GM12878 (cell line): ENCODE results near the gene N4BP2. TPM values are rescaled to one million over a fixed set of nuclear protein-coding genes. Genes with fewer than 3 reads are reported as not detected.

ENCODE experiments used
- ATAC-seq: fragments of 200-7000 bp; cut with Tn5 transposase; 3 replicates; pipeline ENCODE4 v1.9.1; 2020; ENCODE audit warnings: mild to moderate bottlenecking, moderate library complexity
- BruUV-seq: library from RNA; stranded (reverse); fragments of 400-500 nt; replicated peaks from 2 replicates; lab custom pipeline; 2021; lab: Mats Ljungman, UMichigan
- CTCF ChIA-PET: fragments of 300-600 bp; sonication (Branson Sonifier 250); formaldehyde crosslinking; extraction: SDS; loops from one replicate; lab custom pipeline; 2021; ENCODE audit warnings: inconsistent platforms; lab: Yijun Ruan, JAX
- POLR2A ChIA-PET: fragments of 350-600 bp; formaldehyde crosslinking; extraction: SDS; loops from one replicate; lab custom pipeline; 2021; ENCODE audit warnings: inconsistent platforms; lab: Charles Lee
- RAD21 ChIA-PET: fragments of 300-600 bp; sonication (Branson Sonifier 250); formaldehyde crosslinking; loops from one replicate; lab custom pipeline; 2023; ENCODE audit warnings: antibody characterized with exemption; ENCODE audit not compliant: unreplicated experiment; lab: Charles Lee
- SMC1A ChIA-PET: fragments of 300-600 bp; sonication (Branson Sonifier 250); formaldehyde crosslinking; loops from one replicate; lab custom pipeline; 2023; ENCODE audit not compliant: unreplicated experiment, uncharacterized antibody; lab: Charles Lee
- DNase-seq: peaks from one replicate; pipeline ENCODE4 v3.0.0-alpha.2; 2011; ENCODE audit warnings: low read depth, low spot score
- FAIRE-seq: peaks from 3 replicates; lab custom pipeline; 2011; peaks lifted over from hg19 to GRCh38; lab: Jason Lieb, UNC
- H2AFZ ChIP-seq: 2 replicates; pipeline ENCODE4 v1.6.0; 2011; ENCODE audit warnings: low read depth, low read length, control low read depth; ENCODE audit not compliant: control insufficient read depth
- H3K27ac ChIP-seq: 2 replicates; pipeline ENCODE4 v1.5.1; 2011; ENCODE audit warnings: control low read depth; ENCODE audit not compliant: control insufficient read depth, insufficient read depth
- H3K27me3 ChIP-seq, 2 experiments: replicated peaks in 1 of 2; 2 replicates each; pipeline versions ENCODE4 v1.6.0 to v1.6.1; 2011; ENCODE audit warnings: low read length in 1 of 2; ENCODE audit not compliant: control insufficient read depth in 2 of 2, insufficient read depth in 2 of 2
- H3K36me3 ChIP-seq, 2 experiments: 2 replicates each; pipeline ENCODE4 v1.5.1; 2011; ENCODE audit warnings: low read length in 1 of 2; ENCODE audit not compliant: control insufficient read depth in 2 of 2, insufficient read depth in 2 of 2
- H3K4me1 ChIP-seq: 2 replicates; pipeline ENCODE4 v1.6.1; 2011; ENCODE audit warnings: mild to moderate bottlenecking, low read length, moderate library complexity, mixed read lengths; ENCODE audit not compliant: control insufficient read depth, insufficient read depth
- H3K4me2 ChIP-seq: 2 replicates; pipeline ENCODE4 v1.6.0; 2011; ENCODE audit warnings: control low read depth; ENCODE audit not compliant: control insufficient read depth, insufficient read depth
- H3K4me3 ChIP-seq: fragments of 200-600 bp; sonication (generic); 2 replicates; pipeline ENCODE4 v1.5.1; 2016
- H3K79me2 ChIP-seq: 2 replicates; pipeline ENCODE4 v1.6.0; 2011; ENCODE audit warnings: low read length; ENCODE audit not compliant: control insufficient read depth, insufficient read depth
- H3K9ac ChIP-seq: 2 replicates; pipeline ENCODE4 v1.8.0; 2011; ENCODE audit warnings: low read length, control low read depth, mixed read lengths; ENCODE audit not compliant: control insufficient read depth, insufficient read depth
- H3K9me3 ChIP-seq: replicated peaks from 3 replicates; pipeline ENCODE4 v1.5.1; 2011; ENCODE audit warnings: mild to moderate bottlenecking, low read length; ENCODE audit not compliant: control insufficient read depth, insufficient read depth
- H4K20me1 ChIP-seq: 2 replicates; pipeline ENCODE4 v1.6.0; 2011; ENCODE audit not compliant: control insufficient read depth, insufficient read depth
- ATF2 ChIP-seq: IDR thresholded peaks from 2 replicates; pipeline ENCODE4 v1.6.1; 2012; ENCODE audit warnings: low read length, inconsistent platforms
- ATF3 ChIP-seq: IDR thresholded peaks from 2 replicates; pipeline ENCODE4 v1.6.1; 2011; ENCODE audit warnings: low read depth, mild to moderate bottlenecking, low read length, moderate library complexity, borderline replicate concordance; ENCODE audit errors: extremely low read depth
- ATF7 ChIP-seq: fragments of 450-650 bp; IDR thresholded peaks from 2 replicates; pipeline ENCODE4 v1.6.1; 2016; ENCODE audit warnings: low read depth, mild to moderate bottlenecking
- BACH1 ChIP-seq: fragments of 450-650 bp; IDR thresholded peaks from 2 replicates; pipeline ENCODE4 v1.6.1; 2017; ENCODE audit warnings: mild to moderate bottlenecking, borderline replicate concordance
- CHD1 ChIP-seq: IDR thresholded peaks from 2 replicates; pipeline ENCODE4 v1.6.1; 2012; ENCODE audit warnings: low read depth, low read length, improper control_type of control experiment
- EED ChIP-seq: sonication (generic); IDR thresholded peaks from 2 replicates; pipeline ENCODE4 v1.6.1; 2016; ENCODE audit warnings: antibody characterized with exemption, low read depth
- FOXK2 ChIP-seq: fragments of 450-650 bp; IDR thresholded peaks from 2 replicates; pipeline ENCODE4 v1.6.1; 2017; ENCODE audit warnings: mild to moderate bottlenecking, moderate library complexity
- HDAC6 ChIP-seq: fragments of 200-600 bp; sonication (generic); IDR thresholded peaks from one replicate; pipeline ENCODE4 v1.8.0; 2017; ENCODE audit warnings: antibody characterized with exemption; ENCODE audit not compliant: unreplicated experiment
- IRF4 ChIP-seq: IDR thresholded peaks from 2 replicates; pipeline ENCODE4 v1.6.1; 2011; ENCODE audit warnings: low read depth, low read length
- MLLT1 ChIP-seq: fragments of 450-650 bp; IDR thresholded peaks from 2 replicates; pipeline ENCODE4 v1.6.1; 2016; ENCODE audit warnings: mild to moderate bottlenecking
- MXI1 ChIP-seq: fragments of 150-350 bp; IDR thresholded peaks from 2 replicates; pipeline ENCODE4 v1.6.1; 2011; ENCODE audit warnings: low read depth, mild to moderate bottlenecking, inconsistent platforms, low read length, improper control_type of control experiment
- NR2F1 ChIP-seq: fragments of 450-650 bp; conservative IDR thresholded peaks from 2 replicates; pipeline ENCODE4 v1.6.1; 2017; ENCODE audit warnings: mild to moderate bottlenecking
- POLR2A ChIP-seq: IDR thresholded peaks from 2 replicates; pipeline ENCODE4 v1.6.1; 2011; ENCODE audit warnings: low read depth, mild to moderate bottlenecking, low read length
- SMAD1 ChIP-seq: fragments of 450-650 bp; IDR thresholded peaks from 2 replicates; pipeline ENCODE4 v1.6.1; 2018; ENCODE audit warnings: mild to moderate bottlenecking, low read depth; ENCODE audit not compliant: partially characterized antibody
- SMARCA5 ChIP-seq: fragments of 450-650 bp; IDR thresholded peaks from 2 replicates; pipeline ENCODE4 v1.6.1; 2017; ENCODE audit warnings: mild to moderate bottlenecking
- SP1 ChIP-seq: IDR thresholded peaks from one replicate; pipeline ENCODE4 v1.6.1; 2011; ENCODE audit warnings: low read depth, low read length
- TCF3 ChIP-seq: IDR thresholded peaks from 2 replicates; pipeline ENCODE4 v1.6.1; 2012; ENCODE audit warnings: low read depth, mild to moderate bottlenecking, low read length, borderline replicate concordance; ENCODE audit not compliant: insufficient read depth
- USF1 ChIP-seq: IDR thresholded peaks from 2 replicates; pipeline ENCODE4 v1.6.1; 2011; ENCODE audit warnings: borderline replicate concordance, low read depth, mild to moderate bottlenecking, moderate library complexity, mixed read lengths, low read length; ENCODE audit not compliant: insufficient read depth; ENCODE audit errors: extremely low read length
- WGBS: methylation state at CpG from one replicate; pipeline ENCODE4 v1.1.6; 2016; ENCODE audit warnings: low lambda C conversion rate; ENCODE audit not compliant: insufficient replicate concordance, insufficient coverage; ENCODE audit errors: missing lambda C conversion rate; 5-methylcytosine and 5-hydroxymethylcytosine counted together
- in situ Hi-C: fragments of 300-500 bp; cut with MboI; formaldehyde crosslinking; loops from 9 replicates; pipeline ENCODE4 v1.14.3; 2018; ENCODE audit warnings: mixed read lengths
- intact Hi-C: fragments of 100-400 bp; cut with micrococcal nuclease; formaldehyde crosslinking; loops from one replicate; pipeline ENCODE4 v1.14.2; 2022; ENCODE audit not compliant: unreplicated experiment
- polyA plus RNA-seq, 11 experiments: library from polyadenylated mRNA; depleted of rRNA in 4 of 11; unstranded in 6 of 11; stranded (reverse) in 5 of 11; fragments of >200 nt; fragmentation: Nextera tagmentation in 4 of 11; fragmentation: Illumina TruSeq in 1 of 11; extraction: Ambion mirVana in 4 of 11; extraction: Trizol in 1 of 11; gene quantifications; 1 replicate in 1 of 11; 2 replicates in 10 of 11; pipeline versions ENCODE4 v1.2.1 to v1.2.3, GENCODE V29; 2011 to 2016; ENCODE audit warnings: inconsistent platforms in 2 of 11, missing spikeins in 2 of 11, low read depth in 1 of 11
- total RNA-seq, 4 experiments: library from RNA; depleted of rRNA in 3 of 4; stranded (reverse); fragments of >200 nt in 3 of 4; fragmentation: Illumina TruSeq in 1 of 4; extraction: Trizol in 1 of 4; gene quantifications; 2 replicates each; pipeline versions ENCODE4 v1.2.1 to v1.2.3, GENCODE V29; 2013 to 2021

The N4BP2 gene
- total and polyA plus RNA-seq, 10 of the 15 experiments (the other 5 are each of a cell fraction or from before 2014, with no cell fraction given): 2.3 to 18.7 (median 10.0) TPM

GRCh38 chr4:40179360-40179759 is 122.7 kb downstream of the N4BP2 start:
- H3K36me3 ChIP-seq: no peaks in the 10 kb centered on the region
- TF ChIP-seq BACH1 (no peak), ATF3 (no peak), FOXK2 (no peak), POLR2A (no peak), MXI1 (no peak), ATF2 (no peak), CHD1 (no peak), USF1 (no peak), SMAD1 (no peak), IRF4 (no peak), MLLT1 (no peak), HDAC6 (no peak), SMARCA5 (no peak), EED (no peak), TCF3 (no peak), SP1 (no peak), NR2F1 (no peak), ATF7 (no peak)
- no peak for FAIRE-seq
- no peaks in the 10 kb centered on the region for H3K27me3 ChIP-seq
- in situ Hi-C loops (loop anchor here (25.0 kb wide), 1 partner anchor 1367 kb away; the partner anchor contains the start of gene TLR1), intact Hi-C loops (no loop called here)
- no peak overlapping the region for H3K4me3 ChIP-seq
- ChIA-PET SMC1A (interaction anchor here (0.9 to 1.1 kb wide), 2 partner anchors 8 to 18 kb away, joined by 3 to 4 read pairs; no protein-coding TSS in a partner anchor), RAD21 (interaction anchor here (0.8 to 1.6 kb wide), 3 partner anchors 9 to 27 kb away, joined by 3 to 4 read pairs (median 4); no protein-coding TSS in a partner anchor), CTCF (interaction anchor here (0.6 kb wide), 1 partner anchor 544 kb away, joined by 4 read pairs; no protein-coding TSS in a partner anchor), POLR2A (interaction anchor here (0.7 to 1.3 kb wide), 2 partner anchors 29 to 237 kb away, joined by 3 to 6 read pairs; no protein-coding TSS in a partner anchor)
- H3K79me2 ChIP-seq: no peaks in the 10 kb centered on the region
- 42% methylated on average over 1 of the region's 1 CpG for WGBS
- H3K27ac ChIP-seq: no peak overlapping the region
- H3K9me3 ChIP-seq: no peaks in the 10 kb centered on the region
- peaks cover 20% of the 10 kb centered on the region for H3K4me1 ChIP-seq
- no peak for DNase-seq
- H4K20me1 ChIP-seq: no peaks in the 10 kb centered on the region
- H3K9ac ChIP-seq: no peak overlapping the region
- ATAC-seq: no peak
- no TSS peak for BruUV-seq
- H2AFZ ChIP-seq: no peak overlapping the region
- no peak overlapping the region for H3K4me2 ChIP-seq
